ENCODE data around the gene WFDC1. TPM values are rescaled to one million over a fixed set of nuclear protein-coding genes. Genes with fewer than 3 reads are reported as not detected.
A peak's percentile ranks its signal among the peaks of the same experiment; 100 is the strongest.

Gene WFDC1
- total RNA-seq, 2 experiments from 2014 or later = not detected

GRCh38 chr16:84349862-84350684 is 55.4 kb downstream of the WFDC1 start:
- Mint-ChIP-seq H3K9me3 (ENCODE audit: low read depth) (no peaks in the 10 kb centered on the region), H3K4me3 (no peak overlapping the region), H3K4me1 (no peaks in the 10 kb centered on the region)

GRCh38 chr16:84350685-84351400 is 56.2 kb downstream of the WFDC1 start:
- Mint-ChIP-seq H3K27me3 (peaks cover 9% of the 10 kb centered on the region), H3K4me3 (no peak overlapping the region), H3K9me3 (ENCODE audit: low read depth) (no peaks in the 10 kb centered on the region), H3K36me3 (no peaks in the 10 kb centered on the region), H3K27ac (no peak overlapping the region), H3K4me1 (no peaks in the 10 kb centered on the region)
- DNase-seq = no peak
- CTCF ChIA-PET = no interaction called here
- ATAC-seq = no peak

More at GRCh38 chr16:84349862-84350684, 55.4 kb downstream of the WFDC1 start:
- H3K27ac Mint-ChIP-seq = no peak overlapping the region
- no peaks in the 10 kb centered on the region for H3K36me3 Mint-ChIP-seq
- H3K27me3 Mint-ChIP-seq = peaks cover 9% of the 10 kb centered on the region
- DNase-seq = no peak
- ATAC-seq = no peak
- CTCF ChIA-PET = no interaction called here

- Mint-ChIP-seq H3K9me3 (ENCODE audit: low read depth) (no peaks in the 10 kb centered on the region), H3K4me1 (no peaks in the 10 kb centered on the region), H3K4me3 (no peak overlapping the region), H3K36me3 (no peaks in the 10 kb centered on the region), H3K27me3 (peaks cover 9% of the 10 kb centered on the region), H3K27ac (no peak overlapping the region)
- ATAC-seq (no peak), DNase-seq (no peak)
- CTCF ChIA-PET = no interaction called here
Measured at GRCh38 chr16:84351630-84352029, 57.0 kb downstream of the WFDC1 start.

GRCh38 chr16:84354306-84354705 is 59.6 kb downstream of the WFDC1 start:
- ATAC-seq (no peak), DNase-seq (no peak)
- CTCF ChIA-PET = no interaction called here
- H3K36me3 Mint-ChIP-seq = no peaks in the 10 kb centered on the region
- H3K27me3 Mint-ChIP-seq = peaks cover 13% of the 10 kb centered on the region
- H3K4me3 Mint-ChIP-seq = no peak overlapping the region
- H3K4me1 Mint-ChIP-seq = peaks cover 11% of the 10 kb centered on the region
- no peaks in the 10 kb centered on the region for H3K9me3 Mint-ChIP-seq (ENCODE audit: low read depth)
- no peak overlapping the region for H3K27ac Mint-ChIP-seq

GRCh38 chr16:84355149-84355548 is 60.5 kb downstream of the WFDC1 start:
- no peaks in the 10 kb centered on the region for H3K9me3 Mint-ChIP-seq (ENCODE audit: low read depth)
- H3K4me1 Mint-ChIP-seq = peaks cover 14% of the 10 kb centered on the region
- ATAC-seq (no peak), DNase-seq (no peak)
- H3K4me3 Mint-ChIP-seq = no peak overlapping the region
- no peaks in the 10 kb centered on the region for H3K36me3 Mint-ChIP-seq
- no peak overlapping the region for H3K27ac Mint-ChIP-seq
- CTCF ChIA-PET = no interaction called here
- peaks cover 13% of the 10 kb centered on the region for H3K27me3 Mint-ChIP-seq

GRCh38 chr16:84356176-84356575 is 61.5 kb downstream of the WFDC1 start:
- ATAC-seq (no peak), DNase-seq (no peak)
- no peaks in the 10 kb centered on the region for H3K36me3 Mint-ChIP-seq
- no peak overlapping the region for H3K4me3 Mint-ChIP-seq
- peaks cover 24% of the 10 kb centered on the region for H3K4me1 Mint-ChIP-seq
- H3K9me3 Mint-ChIP-seq (ENCODE audit: low read depth) = no peaks in the 10 kb centered on the region
- CTCF ChIA-PET = no interaction called here
- peaks cover 13% of the 10 kb centered on the region for H3K27me3 Mint-ChIP-seq
- no peak overlapping the region for H3K27ac Mint-ChIP-seq

- Mint-ChIP-seq H3K4me3 (no peak overlapping the region), H3K9me3 (ENCODE audit: low read depth) (no peaks in the 10 kb centered on the region), H3K4me1 (peaks cover 24% of the 10 kb centered on the region), H3K27me3 (peaks cover 13% of the 10 kb centered on the region), H3K27ac (no peak overlapping the region), H3K36me3 (no peaks in the 10 kb centered on the region)
- CTCF ChIA-PET = no interaction called here
- DNase-seq = no peak
- no peak for ATAC-seq
Measured at GRCh38 chr16:84356591-84357116, 62.0 kb downstream of the WFDC1 start.

- peak; percentile 49 for DNase-seq
- ATAC-seq = peak; percentile 25
- Mint-ChIP-seq H3K27ac (no peak overlapping the region), H3K9me3 (ENCODE audit: low read depth) (no peaks in the 10 kb centered on the region), H3K27me3 (peaks cover 12% of the 10 kb centered on the region), H3K4me3 (no peak overlapping the region), H3K4me1 (peaks cover 24% of the 10 kb centered on the region), H3K36me3 (no peaks in the 10 kb centered on the region)
- CTCF ChIA-PET = no interaction called here
Measured at GRCh38 chr16:84357191-84357651, 62.5 kb downstream of the WFDC1 start.

GRCh38 chr16:84358601-84359295 is 64.1 kb downstream of the WFDC1 start:
- H3K4me3 Mint-ChIP-seq = no peak overlapping the region
- H3K27me3 Mint-ChIP-seq = peaks cover 11% of the 10 kb centered on the region
- ATAC-seq = no peak
- peaks cover 24% of the 10 kb centered on the region for H3K4me1 Mint-ChIP-seq
- H3K9me3 Mint-ChIP-seq (ENCODE audit: low read depth) = no peaks in the 10 kb centered on the region
- H3K27ac Mint-ChIP-seq = peak overlapping the region; percentile 14
- DNase-seq = no peak
- CTCF ChIA-PET = interaction anchor here (0.5 to 0.6 kb wide), 3 partner anchors 11 to 546 kb away, joined by 3 to 5 read pairs (median 3); no protein-coding TSS in a partner anchor
- no peaks in the 10 kb centered on the region for H3K36me3 Mint-ChIP-seq

GRCh38 chr16:84359326-84359725 is 64.6 kb downstream of the WFDC1 start:
- Mint-ChIP-seq H3K4me1 (peaks cover 24% of the 10 kb centered on the region), H3K4me3 (no peak overlapping the region), H3K27me3 (peaks cover 15% of the 10 kb centered on the region), H3K27ac (no peak overlapping the region), H3K36me3 (no peaks in the 10 kb centered on the region), H3K9me3 (ENCODE audit: low read depth) (no peaks in the 10 kb centered on the region)
- DNase-seq (no peak), ATAC-seq (no peak)
- CTCF ChIA-PET = interaction anchor here (0.5 to 1.4 kb wide), 4 partner anchors 10 to 546 kb away, joined by 3 to 5 read pairs (median 3); no protein-coding TSS in a partner anchor

GRCh38 chr16:84360170-84360569 is 65.5 kb downstream of the WFDC1 start:
- CTCF ChIA-PET = interaction anchor here (1.4 kb wide), 1 partner anchor 146 kb away, joined by 3 read pairs; no protein-coding TSS in a partner anchor
- Mint-ChIP-seq H3K27ac (peak overlapping the region; percentile 36), H3K9me3 (ENCODE audit: low read depth) (no peaks in the 10 kb centered on the region), H3K27me3 (peaks cover 20% of the 10 kb centered on the region), H3K4me1 (peaks cover 24% of the 10 kb centered on the region), H3K36me3 (no peaks in the 10 kb centered on the region), H3K4me3 (no peak overlapping the region)
- ATAC-seq (peak; percentile 61), DNase-seq (peak; percentile 82)

GRCh38 chr16:84360748-84361147 is 66.1 kb downstream of the WFDC1 start:
- Mint-ChIP-seq H3K27me3 (peaks cover 20% of the 10 kb centered on the region), H3K4me3 (no peak overlapping the region), H3K36me3 (no peaks in the 10 kb centered on the region), H3K4me1 (peaks cover 24% of the 10 kb centered on the region), H3K27ac (peak overlapping the region; percentile 36), H3K9me3 (ENCODE audit: low read depth) (no peaks in the 10 kb centered on the region)
- ATAC-seq (peak; percentile 7), DNase-seq (no peak)
- CTCF ChIA-PET = interaction anchor here (1.4 kb wide), 1 partner anchor 145 kb away, joined by 3 read pairs; no protein-coding TSS in a partner anchor

GRCh38 chr16:84361546-84361945 is 66.9 kb downstream of the WFDC1 start:
- H3K4me3 Mint-ChIP-seq = no peak overlapping the region
- no peak overlapping the region for H3K27ac Mint-ChIP-seq
- CTCF ChIA-PET = no interaction called here

More at GRCh38 chr16:84361546-84361945, 66.9 kb downstream of the WFDC1 start:
- no peaks in the 10 kb centered on the region for H3K36me3 Mint-ChIP-seq
- H3K9me3 Mint-ChIP-seq (ENCODE audit: low read depth) = no peaks in the 10 kb centered on the region
- DNase-seq = no peak
- H3K27me3 Mint-ChIP-seq = peaks cover 25% of the 10 kb centered on the region
- H3K4me1 Mint-ChIP-seq = peaks cover 24% of the 10 kb centered on the region
- ATAC-seq = no peak

All from activated CD8-positive, alpha-beta memory T cell treated with anti-CD3 and anti-CD28 coated beads, Interleukin-2, amount 10 ng/mL, durations not matched to agents 7 days and 5 days (primary cell).